Measurements from ENCODE around the gene ID3. TPM values are rescaled to one million over a fixed set of nuclear protein-coding genes. Genes with fewer than 3 reads are reported as not detected.

The ID3 gene
- total RNA-seq, 1 experiment from 2014 or later, result 10.4 TPM

GRCh38 chr1:23509896-23510295, 49.4 kb downstream of the ID3 start:
- no peak overlapping the region for H2AFZ ChIP-seq
- no peaks in the 10 kb centered on the region for H3K36me3 ChIP-seq (ENCODE audit: low read depth)
- no peak overlapping the region for H3K4me3 ChIP-seq
- intact Hi-C loops (cut with micrococcal nuclease; ENCODE audit: unreplicated experiment), result no loop called here
- H3K4me1 ChIP-seq (replicated peaks; ENCODE audit: insufficient read depth), result peaks cover 8% of the 10 kb centered on the region; the same call in 1 of the 2 replicates
- CTCF ChIA-PET, result no interaction called here
- H4K20me1 ChIP-seq (ENCODE audit: insufficient read depth), result no peaks in the 10 kb centered on the region
- no peak overlapping the region for H3K27ac ChIP-seq
- no peaks in the 10 kb centered on the region for H3K9me2 ChIP-seq (ENCODE audit: insufficient read depth)
- TF ChIP-seq CTCF (conservative IDR thresholded peaks at IDR 0.05), result no peak
- TF ChIP-seq EZH2 (IDR thresholded peaks at IDR 0.05; ENCODE audit: low read depth), result no peak
- DNase-seq, result no peak
- H3K4me2 ChIP-seq, result no peak overlapping the region
- H3K27me3 ChIP-seq (ENCODE audit: insufficient read depth, low read depth), result no peaks in the 10 kb centered on the region
- POLR2A ChIA-PET (ENCODE audit: unreplicated experiment), result no interaction called here
- 0 out of 2 replicates have a peak, but pooled peaks cover 4% of the 10 kb centered on the region for H3F3A ChIP-seq (ENCODE audit: insufficient read depth, low read depth)
- no peaks in the 10 kb centered on the region for H3K9me3 ChIP-seq (ENCODE audit: insufficient read depth, low read depth)
- BruUV-seq (replicated peaks), result no TSS peak
- H3K79me2 ChIP-seq (ENCODE audit: low read depth), result no peaks in the 10 kb centered on the region

Other genes starting within 250 kb of the ID3 start
- 149 and 198 TPM in 2 replicates for gene HNRNPR, start 215.2 kb downstream of the ID3 start, total RNA-seq (2021)
- 12.2 and 14.0 TPM in 2 replicates for gene ZNF436, start 189.7 kb downstream of the ID3 start, total RNA-seq (2021)
- 2.7 and 3.5 TPM in 2 replicates for gene TCEA3, start 134.8 kb downstream of the ID3 start, total RNA-seq (2021)
- 17.6 and 24.1 TPM in 2 replicates for gene ASAP3, start 75.3 kb downstream of the ID3 start, total RNA-seq (2021)
- 7.6 and 9.0 TPM in 2 replicates for gene E2F2, start 28.3 kb downstream of the ID3 start, total RNA-seq (2021)
- gene RPL11, start 132.3 kb upstream of the ID3 start, total RNA-seq (2021), result 1,015 and 1,205 TPM in 2 replicates
- 26.2 and 26.4 TPM in 2 replicates for gene ELOA, start 184.0 kb upstream of the ID3 start, total RNA-seq (2021)
- gene PITHD1, start 218.9 kb upstream of the ID3 start, total RNA-seq (2021), result 38.5 and 39.7 TPM in 2 replicates
- 90.1 and 94.9 TPM in 2 replicates for gene LYPLA2, start 231.6 kb upstream of the ID3 start, total RNA-seq (2021)
- gene GALE, start 241.3 kb upstream of the ID3 start, total RNA-seq (2021), result 40.5 and 45.8 TPM in 2 replicates

Measured in PC-9 (cell line).